ENCODE measurements around the gene TMEM132C. TPM values are rescaled to one million over a fixed set of nuclear protein-coding genes. Genes with fewer than 3 reads are reported as not detected.

TMEM132C gene
- total and polyA plus RNA-seq, 2 of the 13 experiments (the other 11 are each of a cell fraction or from before 2014, with no cell fraction given), result not detected

DNA sequence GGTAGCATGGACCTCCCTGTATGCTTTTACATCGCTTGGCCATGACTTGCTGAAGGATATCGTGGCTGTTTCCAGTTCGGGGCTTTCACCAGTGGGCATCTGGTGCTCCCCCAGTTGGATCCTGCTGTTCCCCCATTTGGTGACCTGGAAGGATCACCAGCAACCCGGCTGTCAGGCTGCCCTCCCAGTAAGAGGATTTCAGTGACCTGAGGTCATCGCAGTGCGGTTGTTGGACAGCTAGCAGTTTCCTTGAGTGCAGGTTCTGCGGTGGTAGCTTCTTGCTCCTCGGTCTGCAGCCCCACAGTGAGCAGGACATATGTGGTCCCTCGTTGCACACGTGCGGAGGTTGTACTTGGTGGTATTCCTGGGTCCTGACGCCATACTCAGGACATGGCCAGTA is 58.7 kb downstream of the TMEM132C start:
- no peak overlapping the region for H3K4me2 ChIP-seq (ENCODE audit: low read depth, low read length)
- no TSS peak for BruUV-seq (replicated peaks)
- CTCF ChIA-PET (ENCODE audit: low intra/inter-chr PET ratio, low total read pairs), result no interaction called here
- no peaks in the 10 kb centered on the region for H3K36me3 ChIP-seq (replicated peaks in 1 of 2; ENCODE audit: control insufficient read depth in 1 of 2, insufficient read depth in 2 of 2, low read length in 2 of 2)
- no peak overlapping the region for H3K4me3 ChIP-seq (replicated peaks in 1 of 3; ENCODE audit: insufficient read depth in 1 of 3, low read depth in 2 of 3, low read length in 3 of 3)
- H3K9me3 ChIP-seq (ENCODE audit: low read length), result peaks cover 14% of the 10 kb centered on the region; the same call in 1 of the 2 replicates
- H3K79me2 ChIP-seq (ENCODE audit: insufficient read depth, low read length), result no peaks in the 10 kb centered on the region
- FAIRE-seq (no peak), ATAC-seq (no peak), DNase-seq (ENCODE audit: low spot score) (no peak)
- H3K4me1 ChIP-seq (ENCODE audit: insufficient read depth, low read length), result no peaks in the 10 kb centered on the region
- no peak overlapping the region for H3K9ac ChIP-seq (ENCODE audit: insufficient read depth, low read depth, low read length)
- no peaks in the 10 kb centered on the region; a peak in 2 of 5 replicates for H3K27me3 ChIP-seq (ENCODE audit: control insufficient read depth in 1 of 2, insufficient read depth in 2 of 2, low read length in 2 of 2)
- in situ Hi-C loops (cut with HindIII; ENCODE audit: extremely low pct_ligation_motif_present, low pct_unique_long_range_greater_than_20kb), result no loop called here
- POLR2A ChIA-PET, result no interaction called here
- 26% methylated on average over 3 of the region's 12 CpGs for WGBS (ENCODE audit: low lambda C conversion rate)
- H2AFZ ChIP-seq (ENCODE audit: low read length), result no peak overlapping the region
- H3K27ac ChIP-seq (ENCODE audit: extremely low read length, insufficient read depth, low read length), result no peak overlapping the region
- no peaks in the 10 kb centered on the region for H4K20me1 ChIP-seq (ENCODE audit: insufficient read depth, low read length)
- intact Hi-C loops (cut with micrococcal nuclease; ENCODE audit: unreplicated experiment), result no loop called here
- TF ChIP-seq CHD4 (IDR thresholded peaks at IDR 0.05; ENCODE audit: borderline replicate concordance, low read length), result no peak
- TF ChIP-seq ARHGAP35 (CRISPR knock-in tag; IDR thresholded peaks at IDR 0.05; ENCODE audit: borderline replicate concordance), result no peak
- no peak for TF ChIP-seq ZNF879 (CRISPR knock-in tag; IDR thresholded peaks at IDR 0.05)
- no peak for TF ChIP-seq ZNF703 (CRISPR knock-in tag; IDR thresholded peaks at IDR 0.05; ENCODE audit: borderline replicate concordance)
- TF ChIP-seq RBM22 (optimal IDR thresholded peaks at IDR 0.05; ENCODE audit: low read length), result no peak
- TF ChIP-seq FOXC1 (CRISPR knock-in tag; IDR thresholded peaks at IDR 0.05; ENCODE audit: borderline replicate concordance), result no peak
- TF ChIP-seq ZNF317 (CRISPR knock-in tag; IDR thresholded peaks at IDR 0.05), result no peak
- TF ChIP-seq NFYB (CRISPR knock-in tag; IDR thresholded peaks at IDR 0.05), result no peak
- TF ChIP-seq, protein P1, sequence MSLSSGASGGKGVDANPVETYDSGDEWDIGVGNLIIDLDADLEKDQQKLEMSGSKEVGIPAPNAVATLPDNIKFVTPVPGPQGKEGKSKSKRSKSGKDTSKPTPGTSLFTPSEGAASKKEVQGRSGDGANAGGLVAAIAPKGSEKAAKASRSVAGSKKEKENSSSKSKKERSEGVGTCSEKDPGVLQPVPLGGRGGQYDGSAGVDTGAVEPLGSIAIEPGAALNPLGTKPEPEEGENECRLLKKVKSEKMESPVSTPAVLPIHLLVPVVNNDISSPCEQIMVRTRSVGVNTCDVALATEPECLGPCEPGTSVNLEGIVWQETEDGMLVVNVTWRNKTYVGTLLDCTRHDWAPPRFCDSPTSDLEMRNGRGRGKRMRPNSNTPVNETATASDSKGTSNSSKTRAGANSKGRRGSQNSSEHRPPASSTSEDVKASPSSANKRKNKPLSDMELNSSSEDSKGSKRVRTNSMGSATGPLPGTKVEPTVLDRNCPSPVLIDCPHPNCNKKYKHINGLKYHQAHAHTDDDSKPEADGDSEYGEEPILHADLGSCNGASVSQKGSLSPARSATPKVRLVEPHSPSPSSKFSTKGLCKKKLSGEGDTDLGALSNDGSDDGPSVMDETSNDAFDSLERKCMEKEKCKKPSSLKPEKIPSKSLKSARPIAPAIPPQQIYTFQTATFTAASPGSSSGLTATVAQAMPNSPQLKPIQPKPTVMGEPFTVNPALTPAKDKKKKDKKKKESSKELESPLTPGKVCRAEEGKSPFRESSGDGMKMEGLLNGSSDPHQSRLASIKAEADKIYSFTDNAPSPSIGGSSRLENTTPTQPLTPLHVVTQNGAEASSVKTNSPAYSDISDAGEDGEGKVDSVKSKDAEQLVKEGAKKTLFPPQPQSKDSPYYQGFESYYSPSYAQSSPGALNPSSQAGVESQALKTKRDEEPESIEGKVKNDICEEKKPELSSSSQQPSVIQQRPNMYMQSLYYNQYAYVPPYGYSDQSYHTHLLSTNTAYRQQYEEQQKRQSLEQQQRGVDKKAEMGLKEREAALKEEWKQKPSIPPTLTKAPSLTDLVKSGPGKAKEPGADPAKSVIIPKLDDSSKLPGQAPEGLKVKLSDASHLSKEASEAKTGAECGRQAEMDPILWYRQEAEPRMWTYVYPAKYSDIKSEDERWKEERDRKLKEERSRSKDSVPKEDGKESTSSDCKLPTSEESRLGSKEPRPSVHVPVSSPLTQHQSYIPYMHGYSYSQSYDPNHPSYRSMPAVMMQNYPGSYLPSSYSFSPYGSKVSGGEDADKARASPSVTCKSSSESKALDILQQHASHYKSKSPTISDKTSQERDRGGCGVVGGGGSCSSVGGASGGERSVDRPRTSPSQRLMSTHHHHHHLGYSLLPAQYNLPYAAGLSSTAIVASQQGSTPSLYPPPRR (CRISPR knock-in tag; IDR thresholded peaks at IDR 0.05; ENCODE audit: borderline replicate concordance), result no peak
- TF ChIP-seq, protein P2, sequence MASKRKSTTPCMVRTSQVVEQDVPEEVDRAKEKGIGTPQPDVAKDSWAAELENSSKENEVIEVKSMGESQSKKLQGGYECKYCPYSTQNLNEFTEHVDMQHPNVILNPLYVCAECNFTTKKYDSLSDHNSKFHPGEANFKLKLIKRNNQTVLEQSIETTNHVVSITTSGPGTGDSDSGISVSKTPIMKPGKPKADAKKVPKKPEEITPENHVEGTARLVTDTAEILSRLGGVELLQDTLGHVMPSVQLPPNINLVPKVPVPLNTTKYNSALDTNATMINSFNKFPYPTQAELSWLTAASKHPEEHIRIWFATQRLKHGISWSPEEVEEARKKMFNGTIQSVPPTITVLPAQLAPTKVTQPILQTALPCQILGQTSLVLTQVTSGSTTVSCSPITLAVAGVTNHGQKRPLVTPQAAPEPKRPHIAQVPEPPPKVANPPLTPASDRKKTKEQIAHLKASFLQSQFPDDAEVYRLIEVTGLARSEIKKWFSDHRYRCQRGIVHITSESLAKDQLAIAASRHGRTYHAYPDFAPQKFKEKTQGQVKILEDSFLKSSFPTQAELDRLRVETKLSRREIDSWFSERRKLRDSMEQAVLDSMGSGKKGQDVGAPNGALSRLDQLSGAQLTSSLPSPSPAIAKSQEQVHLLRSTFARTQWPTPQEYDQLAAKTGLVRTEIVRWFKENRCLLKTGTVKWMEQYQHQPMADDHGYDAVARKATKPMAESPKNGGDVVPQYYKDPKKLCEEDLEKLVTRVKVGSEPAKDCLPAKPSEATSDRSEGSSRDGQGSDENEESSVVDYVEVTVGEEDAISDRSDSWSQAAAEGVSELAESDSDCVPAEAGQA (IDR thresholded peaks at IDR 0.05; ENCODE audit: low read depth), result no peak
- TF ChIP-seq, protein P2 (CRISPR knock-in tag; IDR thresholded peaks at IDR 0.05; ENCODE audit: borderline replicate concordance), result no peak
- no peak for TF ChIP-seq CENPX (CRISPR knock-in tag; IDR thresholded peaks at IDR 0.05)
- no peak for TF ChIP-seq ZNF501 (CRISPR knock-in tag; IDR thresholded peaks at IDR 0.05)
